Stimulated activated effector memory CD8-positive, alpha-beta T cell treated with anti-CD3 and anti-CD28 coated beads, Interleukin-12 subunit alpha, Interleukin-12 subunit beta, amount 100 ng/mL, for 72 hours (primary cell): ENCODE results near the gene FRMD1.

Experiments
- ATAC-seq: fragments of 150-1000 bp; cut with Tn5 transposase; 2 replicates; pipeline ENCODE4 v1.10.0; 2021
- DNase-seq, 2 donors: peaks; one replicate each; pipeline ENCODE4 v3.0.0; 2021 to 2022; ENCODE audit warnings: low spot score in 2 of 2
- H3K27ac Mint-ChIP-seq: one replicate; pipeline ENCODE4 v1.8.0; 2022; ENCODE audit warnings: mild to moderate bottlenecking, mixed read lengths
- H3K36me3 Mint-ChIP-seq: one replicate; pipeline ENCODE4 v1.8.0; 2022; ENCODE audit warnings: mild to moderate bottlenecking, mixed read lengths
- H3K4me1 Mint-ChIP-seq: one replicate; pipeline ENCODE4 v1.8.0; 2022; ENCODE audit warnings: mixed read lengths
- H3K4me3 Mint-ChIP-seq: one replicate; pipeline ENCODE4 v1.8.0; 2022; ENCODE audit warnings: mild to moderate bottlenecking, mixed read lengths
- H3K9me3 Mint-ChIP-seq: one replicate; pipeline ENCODE4 v1.8.0; 2022; ENCODE audit warnings: mixed read lengths

The FRMD1 gene

DNA sequence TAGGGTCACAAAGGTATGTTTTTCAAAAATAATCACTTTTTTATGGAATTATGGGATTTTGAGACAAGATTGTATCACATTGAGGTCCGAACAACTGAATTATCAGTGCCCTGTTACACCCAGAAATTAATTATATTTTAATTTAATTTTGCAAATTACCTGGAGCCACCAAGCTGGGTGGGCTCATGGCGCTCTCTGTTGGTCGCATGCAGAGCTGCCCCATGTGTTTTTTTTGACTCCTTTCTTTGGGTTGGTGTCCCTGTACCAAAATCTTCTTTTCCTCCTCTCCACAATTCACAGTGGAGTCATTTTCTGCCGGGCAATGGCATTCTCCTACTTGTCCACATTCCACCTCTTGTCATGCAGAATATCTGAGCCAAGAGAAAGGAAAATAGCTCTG is 38.9 kb upstream of the FRMD1 start:
- Mint-ChIP-seq H3K4me3 (no peak overlapping the region), H3K9me3 (peaks cover 3% of the 10 kb centered on the region)

DNA sequence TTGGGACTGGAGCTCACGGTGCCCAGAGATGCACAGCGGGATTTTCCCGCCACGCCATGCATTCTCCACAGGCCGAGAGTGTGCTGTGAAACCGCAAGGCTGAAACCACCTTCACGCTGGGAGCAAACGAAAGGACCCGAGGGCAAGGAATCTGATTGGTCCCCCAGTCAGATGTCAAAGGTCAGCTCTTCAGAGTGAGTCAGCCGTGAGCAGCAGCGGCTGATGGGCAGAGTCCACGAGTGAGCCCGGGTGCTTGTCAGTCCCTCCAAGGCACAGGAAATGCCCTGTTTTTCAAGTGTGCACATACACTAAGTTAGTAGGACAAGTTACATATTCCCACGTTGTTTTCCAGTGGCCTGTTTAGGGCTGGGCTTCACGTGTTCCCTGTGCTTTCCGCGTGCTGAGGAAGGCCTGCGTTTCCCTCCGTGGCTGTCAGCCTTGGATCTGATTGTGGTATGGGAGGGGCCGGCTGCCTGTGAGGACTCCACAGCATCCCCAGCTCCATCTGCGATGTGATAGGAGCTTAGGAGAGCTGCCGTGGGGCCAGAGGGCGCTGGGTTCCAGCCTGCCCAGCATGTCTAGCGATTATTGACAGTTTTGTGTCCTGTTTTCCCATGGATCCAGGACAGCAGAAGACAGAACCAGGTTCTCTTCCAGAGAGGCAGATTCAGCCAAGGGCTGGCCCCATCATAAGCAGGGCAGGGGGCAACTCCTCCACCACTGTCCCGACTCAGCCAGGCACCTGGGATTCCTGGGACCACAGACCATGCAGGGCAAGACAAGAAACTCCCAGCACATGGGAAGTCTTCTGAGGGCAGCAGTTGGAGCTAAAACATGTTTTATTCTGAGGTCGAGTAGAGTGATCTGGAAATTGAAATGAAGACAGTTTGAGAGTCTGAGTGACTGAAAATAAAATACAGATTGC is 38.2 kb upstream of the FRMD1 start:
- peaks cover 3% of the 10 kb centered on the region for H3K9me3 Mint-ChIP-seq
- H3K4me3 Mint-ChIP-seq = no peak overlapping the region
- no peaks in the 10 kb centered on the region for H3K4me1 Mint-ChIP-seq
- no peaks in the 10 kb centered on the region for H3K36me3 Mint-ChIP-seq
- H3K27ac Mint-ChIP-seq = no peak overlapping the region
- DNase-seq (no peak), ATAC-seq (no peak)

More for the DNA sequence above, 38.9 kb upstream of the FRMD1 start:
- no peak for ATAC-seq
- Mint-ChIP-seq H3K27ac (no peak overlapping the region), H3K36me3 (no peaks in the 10 kb centered on the region), H3K4me1 (no peaks in the 10 kb centered on the region)
- DNase-seq = no peak

GRCh38 chr6:168116438-168116974 is 37.5 kb upstream of the FRMD1 start:
- DNase-seq = no peak
- no peaks in the 10 kb centered on the region for H3K36me3 Mint-ChIP-seq
- no peaks in the 10 kb centered on the region for H3K4me1 Mint-ChIP-seq
- H3K4me3 Mint-ChIP-seq = no peak overlapping the region
- no peak overlapping the region for H3K27ac Mint-ChIP-seq
- no peak for ATAC-seq
- H3K9me3 Mint-ChIP-seq = peaks cover 3% of the 10 kb centered on the region

DNA sequence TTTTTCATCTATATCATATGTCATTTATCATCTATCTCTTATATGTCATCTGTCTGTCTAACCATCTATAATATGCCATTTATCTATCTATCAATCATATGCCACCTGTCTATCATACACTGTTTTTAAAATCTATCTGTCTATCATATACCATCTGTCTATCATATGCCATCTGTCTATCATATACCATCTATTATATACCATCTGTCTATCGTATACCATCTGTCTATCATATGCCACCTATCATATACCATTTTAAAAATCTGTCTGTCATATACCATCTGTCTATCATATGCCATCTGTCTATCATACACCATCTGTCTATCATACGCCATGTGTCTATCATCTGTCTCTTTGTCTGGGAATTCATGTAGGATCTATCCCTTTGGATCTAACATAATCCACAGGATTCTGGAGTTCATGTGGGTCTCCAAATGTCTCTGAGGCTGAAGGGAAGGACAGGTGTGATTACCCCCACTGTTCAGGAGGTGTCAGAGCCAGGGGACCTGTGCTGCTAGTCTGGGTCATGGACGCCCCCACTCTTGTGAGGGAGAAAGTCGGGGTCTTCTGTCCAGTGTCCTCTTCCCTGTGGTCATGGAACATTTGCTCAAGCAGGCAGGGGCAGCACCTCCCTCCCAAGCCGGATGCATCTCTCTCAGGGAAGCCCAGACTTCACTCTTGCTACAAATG is 36.9 kb upstream of the FRMD1 start:
- H3K4me3 Mint-ChIP-seq = no peak overlapping the region
- H3K9me3 Mint-ChIP-seq = peaks cover 3% of the 10 kb centered on the region
- H3K27ac Mint-ChIP-seq = no peak overlapping the region
- no peaks in the 10 kb centered on the region for H3K36me3 Mint-ChIP-seq
- H3K4me1 Mint-ChIP-seq = no peaks in the 10 kb centered on the region
- no peak for DNase-seq
- no peak for ATAC-seq

- Mint-ChIP-seq H3K9me3 (peaks cover 3% of the 10 kb centered on the region), H3K27ac (no peak overlapping the region), H3K36me3 (no peaks in the 10 kb centered on the region), H3K4me3 (no peak overlapping the region), H3K4me1 (no peaks in the 10 kb centered on the region)
- ATAC-seq = no peak
- no peak for DNase-seq
Observed at GRCh38 chr6:168113226-168113625, 34.2 kb upstream of the FRMD1 start.

GRCh38 chr6:168111911-168112310 is 32.9 kb upstream of the FRMD1 start:
- Mint-ChIP-seq H3K27ac (no peak overlapping the region), H3K4me1 (no peaks in the 10 kb centered on the region), H3K9me3 (peaks cover 3% of the 10 kb centered on the region), H3K36me3 (no peaks in the 10 kb centered on the region), H3K4me3 (no peak overlapping the region)
- no peak for DNase-seq
- no peak for ATAC-seq

DNA sequence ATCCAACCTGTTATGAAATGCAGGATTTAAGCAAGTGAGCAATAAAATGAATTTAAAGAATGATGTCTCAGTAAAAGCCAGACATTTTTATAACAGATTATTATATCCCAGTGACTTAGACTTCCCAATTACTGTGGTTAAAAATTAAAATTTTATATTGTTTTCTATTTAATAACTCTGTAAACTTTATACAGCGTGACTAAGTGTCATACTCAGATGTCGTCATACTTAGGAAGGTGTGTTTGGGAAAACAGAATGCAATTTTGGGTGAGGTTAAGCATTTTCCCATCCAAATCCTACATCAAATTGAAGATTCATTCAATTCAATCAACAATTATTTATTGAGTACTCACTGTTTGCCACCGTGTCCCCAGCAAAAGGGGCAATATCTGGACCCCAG is 31.4 kb upstream of the FRMD1 start:
- H3K4me3 Mint-ChIP-seq = no peak overlapping the region
- no peaks in the 10 kb centered on the region for H3K36me3 Mint-ChIP-seq
- DNase-seq = no peak
- H3K4me1 Mint-ChIP-seq = no peaks in the 10 kb centered on the region
- H3K9me3 Mint-ChIP-seq = peaks cover 1% of the 10 kb centered on the region
- no peak for ATAC-seq
- no peak overlapping the region for H3K27ac Mint-ChIP-seq

DNA sequence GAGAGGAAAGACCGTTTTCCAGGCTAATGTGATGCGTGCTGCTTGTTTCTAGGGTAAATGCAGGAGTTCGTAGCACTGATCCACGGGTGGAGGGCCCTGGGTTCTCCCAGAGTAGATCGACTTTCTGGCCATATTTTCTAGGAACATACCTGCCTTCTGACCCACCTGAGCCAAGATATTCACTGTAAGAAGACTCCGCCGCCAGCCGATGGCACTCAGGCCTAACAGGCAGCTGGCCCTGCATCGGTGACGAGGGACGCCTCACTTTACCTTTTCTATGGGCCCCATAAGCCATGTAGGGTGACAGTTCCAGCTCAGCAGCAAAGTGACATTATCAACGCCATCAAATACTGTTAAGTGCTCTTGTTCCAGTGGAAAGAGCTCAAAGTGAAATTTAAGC is 30.2 kb upstream of the FRMD1 start:
- Mint-ChIP-seq H3K4me3 (no peak overlapping the region), H3K9me3 (no peaks in the 10 kb centered on the region), H3K4me1 (no peaks in the 10 kb centered on the region), H3K36me3 (no peaks in the 10 kb centered on the region), H3K27ac (no peak overlapping the region)
- ATAC-seq (no peak), DNase-seq (no peak)

GRCh38 chr6:168107191-168107983 is 28.4 kb upstream of the FRMD1 start:
- Mint-ChIP-seq H3K9me3 (no peaks in the 10 kb centered on the region), H3K4me1 (no peaks in the 10 kb centered on the region), H3K27ac (no peak overlapping the region), H3K4me3 (no peak overlapping the region), H3K36me3 (no peaks in the 10 kb centered on the region)
- no peak for DNase-seq
- ATAC-seq = no peak

GRCh38 chr6:168106633-168107005 is 27.6 kb upstream of the FRMD1 start:
- ATAC-seq (no peak), DNase-seq (no peak)
- Mint-ChIP-seq H3K9me3 (no peaks in the 10 kb centered on the region), H3K36me3 (no peaks in the 10 kb centered on the region), H3K27ac (no peak overlapping the region), H3K4me1 (no peaks in the 10 kb centered on the region), H3K4me3 (no peak overlapping the region)

GRCh38 chr6:168105813-168106632 is 27.0 kb upstream of the FRMD1 start:
- no peaks in the 10 kb centered on the region for H3K36me3 Mint-ChIP-seq
- no peaks in the 10 kb centered on the region for H3K9me3 Mint-ChIP-seq
- ATAC-seq = no peak
- no peaks in the 10 kb centered on the region for H3K4me1 Mint-ChIP-seq
- no peak overlapping the region for H3K27ac Mint-ChIP-seq
- DNase-seq = no peak
- no peak overlapping the region for H3K4me3 Mint-ChIP-seq

DNA sequence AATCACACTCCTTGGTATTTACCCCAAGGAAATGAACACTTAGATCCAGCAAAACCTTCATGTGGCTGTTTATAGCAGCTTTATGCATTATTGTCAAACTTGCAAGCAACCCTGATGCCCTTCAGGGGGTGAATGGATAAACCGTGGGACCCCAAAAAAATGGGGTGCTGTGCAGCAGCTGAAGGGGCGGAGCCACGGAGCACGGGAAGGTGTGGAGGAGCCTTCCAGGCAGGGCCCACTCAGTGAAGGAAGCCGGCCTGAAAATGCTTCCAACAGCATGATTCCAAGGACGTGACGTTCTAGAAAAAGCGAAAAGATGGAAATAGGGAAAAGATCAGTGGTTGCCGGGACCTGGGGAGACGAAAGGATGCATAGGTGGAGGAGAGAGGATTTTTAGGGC is 25.6 kb upstream of the FRMD1 start:
- no peak overlapping the region for H3K4me3 Mint-ChIP-seq
- H3K27ac Mint-ChIP-seq = no peak overlapping the region
- ATAC-seq = no peak
- DNase-seq = no peak
- no peaks in the 10 kb centered on the region for H3K36me3 Mint-ChIP-seq
- no peaks in the 10 kb centered on the region for H3K4me1 Mint-ChIP-seq
- H3K9me3 Mint-ChIP-seq = no peaks in the 10 kb centered on the region

DNA sequence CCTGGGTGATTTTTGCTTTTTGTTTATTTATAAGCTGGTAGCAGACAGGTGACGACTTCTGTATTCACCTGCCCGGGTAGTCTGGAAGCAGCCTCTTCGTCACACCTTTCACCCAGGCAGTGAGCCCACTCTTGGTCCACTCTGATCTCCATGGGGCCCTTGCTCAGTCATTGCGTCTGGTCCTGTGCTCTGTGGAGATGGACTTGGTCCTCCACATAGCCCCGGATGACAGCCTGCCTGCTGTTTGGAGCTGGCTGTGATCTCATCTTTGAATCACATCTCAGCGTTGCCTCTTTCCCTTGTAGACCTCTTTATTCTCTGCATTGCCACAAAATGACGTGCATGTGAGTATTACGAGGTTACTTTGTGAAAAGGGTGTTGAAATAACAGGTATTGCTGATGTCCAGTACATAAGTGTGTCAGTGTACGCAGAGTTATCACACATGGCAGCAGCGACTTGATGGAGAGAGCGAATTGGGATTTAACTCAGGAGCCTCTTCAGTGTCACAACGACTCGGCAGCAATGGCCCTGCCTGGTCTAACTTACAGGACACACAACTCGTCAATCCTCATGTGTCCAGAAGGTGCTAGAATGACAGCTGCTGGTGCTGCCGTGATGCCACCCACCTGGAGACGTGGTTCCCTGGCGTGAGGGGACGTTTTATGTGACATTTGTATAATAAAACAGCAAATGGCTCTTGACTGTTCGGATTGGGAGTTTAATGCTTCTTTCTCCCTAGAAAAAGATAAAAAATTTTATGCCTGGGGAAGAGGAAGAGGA is 24.2 kb upstream of the FRMD1 start:
- Mint-ChIP-seq H3K4me3 (no peak overlapping the region), H3K9me3 (no peaks in the 10 kb centered on the region), H3K4me1 (no peaks in the 10 kb centered on the region), H3K27ac (no peak overlapping the region), H3K36me3 (no peaks in the 10 kb centered on the region)
- no peak for ATAC-seq
- DNase-seq = no peak

GRCh38 chr6:168102315-168102985 is 23.4 kb upstream of the FRMD1 start:
- no peak for DNase-seq
- no peak for ATAC-seq

More at GRCh38 chr6:168102315-168102985, 23.4 kb upstream of the FRMD1 start:
- no peaks in the 10 kb centered on the region for H3K36me3 Mint-ChIP-seq
- no peaks in the 10 kb centered on the region for H3K9me3 Mint-ChIP-seq
- no peaks in the 10 kb centered on the region for H3K4me1 Mint-ChIP-seq
- no peak overlapping the region for H3K4me3 Mint-ChIP-seq
- no peak overlapping the region for H3K27ac Mint-ChIP-seq
